GM19025 (cell line): ENCODE measurements around the gene NELFCD.
"Not testable (repeated sequence)": the region's sequence is repeated elsewhere in the genome, so short reads cannot be mapped to it uniquely, and the experiment has no call there.

Experiments used
- ATAC-seq: cut with Tn5 transposase; IDR thresholded peaks from one replicate; pipeline ENCODE4 v1.9.1; 2021; ENCODE audit warnings: mild to moderate bottlenecking, low read depth, moderate library complexity; ENCODE audit not compliant: unreplicated experiment

Gene NELFCD

DNA sequence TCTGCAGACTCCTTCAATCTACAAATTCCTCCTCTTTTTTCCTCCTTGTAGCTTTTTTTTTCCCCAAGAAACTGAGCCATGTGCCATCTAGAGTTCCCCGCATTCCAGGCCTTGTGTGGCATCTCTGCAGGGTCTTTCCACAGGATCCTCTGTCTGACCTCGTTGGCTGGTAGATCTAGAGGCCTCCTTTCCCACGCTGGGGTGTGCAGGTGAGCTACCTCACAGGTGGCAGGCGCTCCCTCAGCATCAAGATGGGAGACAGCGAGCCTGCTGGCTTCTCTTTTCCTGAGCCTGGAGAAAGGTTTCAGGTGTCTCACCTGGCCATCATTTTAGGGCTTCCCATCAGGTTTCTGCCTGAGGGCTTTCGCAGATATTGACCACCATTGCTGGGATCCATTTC is 9.6 kb upstream of the NELFCD start:
- ATAC-seq = no peak

DNA sequence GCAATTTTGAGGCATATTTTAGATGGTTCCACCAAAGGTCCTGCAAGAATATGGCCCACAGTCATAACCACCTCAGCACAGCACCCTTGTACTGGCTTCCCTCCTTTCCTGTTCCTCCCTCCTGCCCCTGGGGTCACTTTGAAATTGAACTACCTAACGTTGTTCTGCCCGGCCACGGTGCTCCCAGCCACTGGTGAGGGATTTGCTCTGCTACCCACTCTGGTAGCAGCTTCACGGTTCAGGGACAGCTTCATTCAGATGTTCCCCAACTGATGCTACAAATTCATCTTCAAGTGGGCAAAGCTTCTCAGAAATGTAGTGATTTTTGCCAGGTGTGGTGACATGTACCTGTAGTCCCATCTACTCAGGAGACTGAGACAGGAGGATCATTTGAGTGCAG is 7.9 kb upstream of the NELFCD start:
- ATAC-seq = no peak

DNA sequence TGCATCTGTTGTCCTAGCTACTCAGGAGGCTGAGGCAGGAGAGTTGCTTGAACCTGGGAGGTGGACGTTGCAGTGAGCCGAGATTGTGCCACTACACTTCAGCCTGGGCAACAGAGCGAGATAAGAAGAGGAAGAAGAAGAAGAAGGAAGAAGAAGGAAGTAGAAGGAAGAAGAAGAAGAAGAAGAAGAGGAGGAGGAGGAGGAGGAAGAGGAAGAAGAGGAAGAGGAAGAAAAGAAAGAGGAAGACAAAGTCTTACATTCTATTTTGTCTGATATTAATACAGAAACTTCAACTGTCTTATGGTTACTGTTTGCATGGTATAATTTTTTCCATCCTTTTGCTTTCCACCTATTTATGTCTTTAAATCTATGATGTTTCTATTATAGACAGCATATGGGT is 7.2 kb upstream of the NELFCD start:
- ATAC-seq = no peak

GRCh38 chr20:58975353-58975752 is 5.7 kb upstream of the NELFCD start:
- no peak for ATAC-seq

DNA sequence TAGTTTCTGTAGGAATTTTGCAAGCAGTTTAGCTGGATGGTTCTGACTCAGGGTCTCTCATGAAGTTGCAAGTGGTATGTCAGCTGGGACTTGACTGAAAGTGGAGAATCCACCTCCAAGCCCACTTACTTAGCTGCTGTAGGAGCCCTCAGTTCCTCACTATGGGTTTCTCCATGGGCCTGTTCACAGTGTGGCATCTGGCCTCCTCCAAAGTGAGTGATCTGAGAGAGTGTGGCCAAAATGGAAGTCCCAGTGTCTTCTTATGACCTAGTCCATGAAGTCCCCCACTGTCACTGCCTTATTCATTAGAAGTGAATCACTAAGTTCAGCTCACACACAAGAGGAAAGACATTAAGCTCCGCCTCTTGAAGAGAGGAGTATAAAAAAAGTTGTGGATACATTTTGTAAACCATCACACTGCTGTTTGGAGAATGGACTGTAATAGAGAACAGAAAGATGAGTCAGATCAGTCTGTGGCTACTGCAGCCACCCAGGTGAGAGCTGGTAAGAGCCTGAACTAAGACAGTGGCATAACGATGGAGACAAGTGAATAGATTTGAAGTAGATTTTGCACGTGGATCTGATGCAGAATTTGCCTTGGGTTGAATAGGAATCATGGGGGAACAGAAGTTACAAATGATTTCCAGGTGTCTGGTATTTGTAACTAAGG is 4.9 kb upstream of the NELFCD start:
- ATAC-seq = no peak

- no peak for ATAC-seq
These were observed 2.5 kb upstream of the NELFCD start for GRCh38 chr20:58978351-58979190.

- no peak for ATAC-seq
These were observed 740 bp downstream of the NELFCD start for GRCh38 chr20:58981628-58982364.

DNA sequence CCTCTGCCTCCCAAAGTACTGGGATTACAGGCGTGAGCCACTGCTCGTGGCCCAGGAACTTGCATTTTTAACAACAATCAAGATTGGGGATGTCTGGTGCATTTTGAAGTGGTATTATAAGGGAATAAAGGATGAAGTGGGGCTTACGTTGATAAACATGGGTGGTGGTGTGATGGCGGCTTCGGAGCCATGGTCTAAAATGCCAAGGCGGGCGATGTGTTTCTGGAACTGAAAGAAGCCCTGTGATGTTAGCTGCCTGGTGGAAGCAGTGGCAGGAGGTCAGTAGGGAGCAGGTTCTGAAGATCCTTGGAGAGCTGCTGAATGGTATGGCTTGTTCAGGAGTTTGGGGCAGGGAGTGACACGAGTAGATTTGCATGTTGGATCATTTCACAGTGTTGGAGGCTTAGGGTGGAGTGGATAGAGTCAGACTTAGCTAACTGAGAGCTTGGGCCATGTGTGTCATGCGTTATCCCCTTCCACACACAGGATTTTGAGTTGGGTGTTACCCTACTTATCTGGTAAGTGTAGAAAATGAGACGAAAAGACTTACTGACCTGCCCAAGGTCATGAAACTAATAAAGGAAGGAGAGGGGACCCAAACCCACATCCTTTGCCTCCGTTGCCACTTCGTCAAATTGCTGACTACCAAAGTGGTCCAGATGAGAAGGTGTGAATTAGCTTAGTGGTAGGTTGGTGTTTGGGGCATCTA is 1.5 kb downstream of the NELFCD start:
- ATAC-seq = no peak

DNA sequence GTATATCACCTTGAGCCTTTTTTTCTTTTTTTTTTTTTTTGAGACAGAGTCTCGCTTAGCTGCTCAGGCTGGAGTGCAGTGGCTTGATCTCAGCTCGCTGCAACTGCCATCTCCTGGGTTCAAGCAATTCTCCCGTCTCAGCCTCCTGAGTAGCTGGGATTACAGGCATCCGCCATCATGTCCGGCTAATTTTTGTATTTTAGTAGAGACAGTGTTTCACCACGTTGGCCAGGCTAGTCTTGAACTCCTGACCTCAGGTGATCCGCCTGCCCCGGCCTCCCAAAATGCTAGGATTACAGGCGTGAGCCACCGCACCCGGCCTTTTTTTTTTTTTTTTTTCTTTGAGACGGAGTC is 2.0 kb downstream of the NELFCD start:
- not testable (repeated sequence) for ATAC-seq

DNA sequence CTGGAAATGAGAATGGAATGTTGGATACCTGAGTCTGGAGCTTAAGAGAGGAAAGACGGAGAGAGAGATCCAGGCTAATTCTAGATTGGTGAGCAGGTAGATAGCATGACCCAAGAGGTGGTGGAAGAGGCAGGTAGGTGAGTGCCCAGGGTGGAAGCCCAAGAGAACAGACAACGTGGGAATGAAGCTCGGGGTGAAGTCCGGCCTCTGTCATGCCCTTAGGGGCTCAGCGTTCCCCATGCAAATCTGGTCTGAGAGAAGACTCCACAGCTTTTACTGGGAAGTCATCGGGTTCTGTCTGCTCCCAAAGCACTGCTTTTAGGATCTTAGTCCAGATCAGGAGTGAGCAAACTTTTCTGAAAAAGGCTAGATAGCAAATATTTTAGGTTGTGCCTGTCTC is 3.6 kb downstream of the NELFCD start:
- no peak for ATAC-seq

GRCh38 chr20:58985656-58986055 is 4.6 kb downstream of the NELFCD start:
- no peak for ATAC-seq

DNA sequence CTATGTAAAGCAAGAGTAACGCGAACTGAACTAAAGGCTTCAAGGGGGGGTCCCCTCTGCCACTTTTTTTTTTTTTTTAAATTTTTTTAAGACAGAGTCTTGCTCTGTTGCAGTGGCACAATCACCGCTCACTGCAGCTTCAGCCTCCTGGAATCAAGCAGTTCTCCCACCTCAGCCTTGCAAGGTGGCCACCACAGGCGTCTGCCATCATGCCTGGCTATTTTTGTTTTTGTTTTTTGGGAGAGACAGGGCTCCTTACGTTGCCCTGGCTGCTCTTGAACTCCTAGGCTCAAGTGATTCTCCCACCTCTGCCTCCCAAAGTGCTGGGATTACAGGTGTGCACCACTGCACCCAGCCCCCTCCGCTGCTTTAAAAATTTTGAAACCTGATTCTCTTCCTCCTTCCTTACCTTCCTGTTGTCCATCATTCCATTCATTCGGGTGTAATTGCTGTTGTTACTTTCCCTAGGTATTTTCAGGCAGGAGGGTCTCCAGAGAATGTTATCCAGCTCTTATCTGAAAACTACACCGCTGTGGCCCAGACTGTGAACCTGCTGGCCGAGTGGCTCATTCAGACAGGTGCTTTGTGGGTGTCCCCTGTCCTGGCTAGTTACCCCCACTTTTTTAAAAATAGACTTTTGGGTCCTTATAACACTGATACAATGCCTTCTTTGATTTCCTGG is 5.4 kb downstream of the NELFCD start:
- no peak for ATAC-seq

GRCh38 chr20:58986968-58987517 is 6.0 kb downstream of the NELFCD start:
- no peak for ATAC-seq

DNA sequence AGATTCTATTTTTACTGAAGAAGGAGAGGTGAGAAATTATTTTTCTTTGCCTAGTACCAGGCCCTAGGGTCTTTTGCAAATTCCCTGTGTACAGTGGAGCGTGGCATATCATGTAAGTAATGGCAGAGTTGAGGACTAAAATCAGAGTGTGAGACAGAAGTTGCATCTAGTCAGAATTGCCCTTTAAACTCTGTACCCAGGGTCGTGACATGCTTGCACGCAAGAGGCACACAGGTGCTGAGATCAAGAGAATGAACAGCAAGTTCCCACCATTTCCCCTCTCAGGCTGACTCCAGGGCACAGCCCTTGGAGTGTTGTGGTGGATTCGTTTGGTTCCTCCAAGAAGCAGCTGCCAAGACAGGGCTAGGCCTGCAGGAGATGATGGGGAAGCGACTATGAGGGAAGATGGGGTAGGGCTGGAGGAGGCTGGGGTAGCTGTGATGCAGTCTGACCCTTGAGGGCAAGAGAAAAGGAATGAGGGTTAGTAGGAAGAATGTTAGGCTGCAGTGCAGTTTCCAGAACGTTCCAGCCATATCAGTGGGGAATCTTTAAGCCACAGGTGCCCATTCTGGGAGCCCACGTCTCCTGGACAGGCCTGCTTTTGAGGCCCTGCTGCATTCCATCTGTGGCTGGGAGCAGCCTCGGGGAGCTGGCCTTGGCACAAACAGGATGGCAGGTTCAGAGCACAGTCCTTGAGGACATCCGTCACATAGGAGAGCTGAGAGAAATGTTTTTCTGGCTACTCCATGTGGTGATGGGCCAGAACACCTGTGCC is 6.9 kb downstream of the NELFCD start:
- ATAC-seq = no peak

GRCh38 chr20:58988565-58988882 is 7.5 kb downstream of the NELFCD start:
- ATAC-seq = no peak

DNA sequence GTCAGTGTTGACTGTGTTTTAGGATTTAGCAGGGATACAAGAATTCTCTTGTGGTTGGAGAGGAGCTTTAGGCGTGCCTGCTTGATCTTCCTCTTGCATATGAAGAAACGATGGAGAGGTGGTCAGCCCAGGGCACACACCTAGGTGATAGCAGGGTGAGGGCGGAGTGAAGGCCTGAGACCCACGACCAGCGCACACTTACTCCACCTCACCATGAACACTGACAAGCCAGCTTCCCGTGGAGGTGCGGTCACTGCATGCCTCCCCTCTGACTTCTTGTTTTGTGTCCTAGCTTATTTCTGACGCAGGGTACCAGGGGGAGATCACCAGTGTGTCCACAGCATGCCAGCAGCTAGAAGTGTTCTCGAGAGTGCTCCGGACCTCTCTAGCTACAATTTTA is 8.1 kb downstream of the NELFCD start:
- no peak for ATAC-seq

GRCh38 chr20:58990651-58991445 is 9.8 kb downstream of the NELFCD start:
- ATAC-seq = no peak

DNA sequence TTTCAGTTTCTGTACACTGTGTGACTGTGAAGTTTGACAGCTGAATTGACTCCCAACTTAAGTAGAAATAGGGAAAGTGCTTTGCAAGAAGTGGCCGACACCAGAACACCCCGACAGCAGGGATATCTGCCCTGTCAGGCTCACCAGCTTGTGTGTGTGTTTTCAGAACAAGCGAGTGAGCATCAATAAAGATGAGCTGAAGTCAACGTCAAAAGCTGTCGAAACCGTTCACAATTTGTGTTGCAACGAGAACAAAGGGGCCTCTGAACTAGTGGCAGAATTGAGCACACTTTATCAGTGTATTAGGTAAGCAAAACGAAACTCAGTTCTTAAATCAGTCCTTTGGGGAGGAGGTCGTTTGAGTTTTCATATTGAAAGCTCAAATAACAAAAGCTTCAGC is 10.7 kb downstream of the NELFCD start:
- ATAC-seq = no peak

DNA sequence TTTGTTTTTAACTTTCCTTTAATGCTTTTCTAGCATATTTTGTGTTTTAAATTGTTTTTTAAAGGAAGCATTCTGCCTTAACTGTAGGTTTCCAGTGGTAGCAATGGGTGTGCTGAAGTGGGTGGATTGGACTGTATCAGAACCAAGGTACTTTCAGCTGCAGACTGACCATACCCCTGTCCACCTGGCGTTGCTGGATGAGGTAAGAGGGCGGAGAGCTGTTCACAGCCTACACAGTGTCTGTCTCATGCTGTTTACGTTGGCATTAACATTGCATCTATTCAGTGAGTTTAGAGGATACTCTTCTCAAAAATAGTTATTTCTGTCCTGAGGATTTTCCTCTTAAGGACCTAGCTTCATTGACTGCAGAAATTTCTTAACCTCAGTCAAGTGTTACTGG is 11.9 kb downstream of the NELFCD start:
- no peak for ATAC-seq
